Measurements from ENCODE around the gene LAMP2. TPM values are rescaled to one million over a fixed set of nuclear protein-coding genes. Genes with fewer than 3 reads are reported as not detected.

Gene LAMP2
- total and polyA plus RNA-seq, 9 of the 15 experiments (the other 6 are each of a cell fraction or from before 2014, with no cell fraction given) = 22.3 to 77.7 (median 48.6) TPM

DNA sequence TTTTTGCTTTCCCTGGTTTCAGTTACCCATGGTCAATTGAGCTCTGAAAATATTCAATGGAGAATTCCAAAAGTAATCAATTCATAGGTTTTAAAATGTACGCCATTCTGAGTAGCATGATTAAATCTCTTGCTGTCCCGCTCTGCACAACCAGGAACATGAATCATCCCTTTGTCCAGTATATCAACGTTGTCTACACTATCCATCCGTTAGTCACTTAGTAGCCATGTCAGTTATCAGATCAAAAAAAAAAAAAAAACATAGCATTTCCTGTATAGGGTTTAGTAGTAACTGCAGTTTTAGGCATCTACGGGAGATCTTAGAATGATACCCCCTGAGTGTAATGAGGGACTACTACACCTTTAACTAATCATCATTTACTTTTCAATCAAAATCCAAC is 15.1 kb downstream of the LAMP2 start (continued):
- TF ChIP-seq, protein P1, sequence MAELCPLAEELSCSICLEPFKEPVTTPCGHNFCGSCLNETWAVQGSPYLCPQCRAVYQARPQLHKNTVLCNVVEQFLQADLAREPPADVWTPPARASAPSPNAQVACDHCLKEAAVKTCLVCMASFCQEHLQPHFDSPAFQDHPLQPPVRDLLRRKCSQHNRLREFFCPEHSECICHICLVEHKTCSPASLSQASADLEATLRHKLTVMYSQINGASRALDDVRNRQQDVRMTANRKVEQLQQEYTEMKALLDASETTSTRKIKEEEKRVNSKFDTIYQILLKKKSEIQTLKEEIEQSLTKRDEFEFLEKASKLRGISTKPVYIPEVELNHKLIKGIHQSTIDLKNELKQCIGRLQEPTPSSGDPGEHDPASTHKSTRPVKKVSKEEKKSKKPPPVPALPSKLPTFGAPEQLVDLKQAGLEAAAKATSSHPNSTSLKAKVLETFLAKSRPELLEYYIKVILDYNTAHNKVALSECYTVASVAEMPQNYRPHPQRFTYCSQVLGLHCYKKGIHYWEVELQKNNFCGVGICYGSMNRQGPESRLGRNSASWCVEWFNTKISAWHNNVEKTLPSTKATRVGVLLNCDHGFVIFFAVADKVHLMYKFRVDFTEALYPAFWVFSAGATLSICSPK (IDR thresholded peaks at IDR 0.05; ENCODE audit: borderline replicate concordance) = no peak
- TF ChIP-seq, protein P2, sequence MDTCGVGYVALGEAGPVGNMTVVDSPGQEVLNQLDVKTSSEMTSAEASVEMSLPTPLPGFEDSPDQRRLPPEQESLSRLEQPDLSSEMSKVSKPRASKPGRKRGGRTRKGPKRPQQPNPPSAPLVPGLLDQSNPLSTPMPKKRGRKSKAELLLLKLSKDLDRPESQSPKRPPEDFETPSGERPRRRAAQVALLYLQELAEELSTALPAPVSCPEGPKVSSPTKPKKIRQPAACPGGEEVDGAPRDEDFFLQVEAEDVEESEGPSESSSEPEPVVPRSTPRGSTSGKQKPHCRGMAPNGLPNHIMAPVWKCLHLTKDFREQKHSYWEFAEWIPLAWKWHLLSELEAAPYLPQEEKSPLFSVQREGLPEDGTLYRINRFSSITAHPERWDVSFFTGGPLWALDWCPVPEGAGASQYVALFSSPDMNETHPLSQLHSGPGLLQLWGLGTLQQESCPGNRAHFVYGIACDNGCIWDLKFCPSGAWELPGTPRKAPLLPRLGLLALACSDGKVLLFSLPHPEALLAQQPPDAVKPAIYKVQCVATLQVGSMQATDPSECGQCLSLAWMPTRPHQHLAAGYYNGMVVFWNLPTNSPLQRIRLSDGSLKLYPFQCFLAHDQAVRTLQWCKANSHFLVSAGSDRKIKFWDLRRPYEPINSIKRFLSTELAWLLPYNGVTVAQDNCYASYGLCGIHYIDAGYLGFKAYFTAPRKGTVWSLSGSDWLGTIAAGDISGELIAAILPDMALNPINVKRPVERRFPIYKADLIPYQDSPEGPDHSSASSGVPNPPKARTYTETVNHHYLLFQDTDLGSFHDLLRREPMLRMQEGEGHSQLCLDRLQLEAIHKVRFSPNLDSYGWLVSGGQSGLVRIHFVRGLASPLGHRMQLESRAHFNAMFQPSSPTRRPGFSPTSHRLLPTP (IDR thresholded peaks at IDR 0.05; ENCODE audit: borderline replicate concordance, extremely low read depth, insufficient read length) = no peak
- TF ChIP-seq MTA1 (IDR thresholded peaks at IDR 0.05; ENCODE audit: borderline replicate concordance) (no peak), ZFP30 (CRISPR knock-in tag; IDR thresholded peaks at IDR 0.05; ENCODE audit: borderline replicate concordance) (no peak), PTRF (tag; IDR thresholded peaks at IDR 0.05) (no peak), MAFG (tag; conservative IDR thresholded peaks at IDR 0.05) (no peak), SMARCE1 (IDR thresholded peaks at IDR 0.05) (peak; percentile 66), ATF1 (CRISPR knock-in tag; IDR thresholded peaks at IDR 0.05) (no peak), ATF1 (tag; IDR thresholded peaks at IDR 0.05) (no peak), BHLHE40 (IDR thresholded peaks at IDR 0.05; ENCODE audit: low read length) (no peak), NBN (IDR thresholded peaks at IDR 0.05; ENCODE audit: low read depth) (no peak), TAF9B (IDR thresholded peaks at IDR 0.05; ENCODE audit: partially characterized antibody) (no peak), ZNF23 (CRISPR knock-in tag; IDR thresholded peaks at IDR 0.05) (no peak), ZC3H11A (IDR thresholded peaks at IDR 0.05; ENCODE audit: low read depth, low read length) (no peak), PURB (CRISPR knock-in tag; IDR thresholded peaks at IDR 0.05; ENCODE audit: low read depth) (no peak), ZNF274 (IDR thresholded peaks at IDR 0.05; ENCODE audit: borderline replicate concordance, low read depth, low read length) (no peak), RFX1 (IDR thresholded peaks at IDR 0.05) (peak; percentile 54), RFX7 (CRISPR knock-in tag; IDR thresholded peaks at IDR 0.05) (no peak), NFE2 (IDR thresholded peaks at IDR 0.05; ENCODE audit: low read depth) (peak; percentile 12; the same call in 1 of the 2 replicates), ZNF75A (CRISPR knock-in tag; IDR thresholded peaks at IDR 0.05) (no peak), ZNF584 (CRISPR knock-in tag; IDR thresholded peaks at IDR 0.05; ENCODE audit: low read depth) (no peak), EWSR1 (IDR thresholded peaks at IDR 0.05; ENCODE audit: borderline replicate concordance, low read depth, partially characterized antibody) (no peak)
- TF ChIP-seq, protein P3, sequence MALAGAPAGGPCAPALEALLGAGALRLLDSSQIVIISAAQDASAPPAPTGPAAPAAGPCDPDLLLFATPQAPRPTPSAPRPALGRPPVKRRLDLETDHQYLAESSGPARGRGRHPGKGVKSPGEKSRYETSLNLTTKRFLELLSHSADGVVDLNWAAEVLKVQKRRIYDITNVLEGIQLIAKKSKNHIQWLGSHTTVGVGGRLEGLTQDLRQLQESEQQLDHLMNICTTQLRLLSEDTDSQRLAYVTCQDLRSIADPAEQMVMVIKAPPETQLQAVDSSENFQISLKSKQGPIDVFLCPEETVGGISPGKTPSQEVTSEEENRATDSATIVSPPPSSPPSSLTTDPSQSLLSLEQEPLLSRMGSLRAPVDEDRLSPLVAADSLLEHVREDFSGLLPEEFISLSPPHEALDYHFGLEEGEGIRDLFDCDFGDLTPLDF (CRISPR knock-in tag; IDR thresholded peaks at IDR 0.05) = no peak
- TF ChIP-seq, protein P4, sequence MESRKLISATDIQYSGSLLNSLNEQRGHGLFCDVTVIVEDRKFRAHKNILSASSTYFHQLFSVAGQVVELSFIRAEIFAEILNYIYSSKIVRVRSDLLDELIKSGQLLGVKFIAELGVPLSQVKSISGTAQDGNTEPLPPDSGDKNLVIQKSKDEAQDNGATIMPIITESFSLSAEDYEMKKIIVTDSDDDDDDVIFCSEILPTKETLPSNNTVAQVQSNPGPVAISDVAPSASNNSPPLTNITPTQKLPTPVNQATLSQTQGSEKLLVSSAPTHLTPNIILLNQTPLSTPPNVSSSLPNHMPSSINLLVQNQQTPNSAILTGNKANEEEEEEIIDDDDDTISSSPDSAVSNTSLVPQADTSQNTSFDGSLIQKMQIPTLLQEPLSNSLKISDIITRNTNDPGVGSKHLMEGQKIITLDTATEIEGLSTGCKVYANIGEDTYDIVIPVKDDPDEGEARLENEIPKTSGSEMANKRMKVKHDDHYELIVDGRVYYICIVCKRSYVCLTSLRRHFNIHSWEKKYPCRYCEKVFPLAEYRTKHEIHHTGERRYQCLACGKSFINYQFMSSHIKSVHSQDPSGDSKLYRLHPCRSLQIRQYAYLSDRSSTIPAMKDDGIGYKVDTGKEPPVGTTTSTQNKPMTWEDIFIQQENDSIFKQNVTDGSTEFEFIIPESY (CRISPR knock-in tag; IDR thresholded peaks at IDR 0.05) = no peak

Data from K562 (cell line).